Central memory CD4-positive, alpha-beta T cell (primary cell): ENCODE measurements around the gene SFXN4.
"Not testable (repeated sequence)": the region's sequence is repeated elsewhere in the genome, so short reads cannot be mapped to it uniquely, and the experiment has no call there.

ENCODE experiments used
- DNase-seq: peaks from one replicate; pipeline ENCODE4 v3.0.0; 2022

Gene SFXN4

DNA sequence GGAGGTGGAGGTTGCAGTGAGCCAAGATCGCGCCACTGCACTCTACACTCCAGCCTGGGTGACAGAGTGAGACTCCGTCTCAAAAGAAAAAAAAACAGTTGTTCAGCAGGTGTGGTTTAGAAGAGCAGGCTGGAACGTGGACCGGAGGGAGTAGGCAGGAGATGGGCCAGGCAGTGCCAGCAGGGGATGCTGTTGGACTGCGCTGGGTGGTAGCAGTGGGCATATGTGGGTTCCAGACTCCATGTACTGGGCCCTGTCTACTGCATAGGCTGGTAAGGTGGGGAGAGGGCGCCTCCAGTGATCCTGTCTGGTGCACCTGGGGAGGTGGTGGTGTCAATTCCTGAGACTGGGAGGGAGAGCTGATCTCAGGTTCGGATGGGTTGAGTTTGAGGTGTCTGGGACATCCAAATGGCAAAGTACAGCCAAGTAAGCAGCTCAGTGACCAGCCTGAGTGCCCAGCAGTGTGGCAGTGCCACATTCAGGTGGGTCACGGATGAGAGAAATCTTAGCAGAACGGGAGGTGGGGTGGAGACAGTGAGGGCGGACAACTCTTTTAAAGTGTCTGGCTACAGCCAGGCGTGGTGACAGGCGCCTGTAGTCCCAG lies 25.9 kb downstream of the SFXN4 start:
- peak; percentile 37 for DNase-seq

DNA sequence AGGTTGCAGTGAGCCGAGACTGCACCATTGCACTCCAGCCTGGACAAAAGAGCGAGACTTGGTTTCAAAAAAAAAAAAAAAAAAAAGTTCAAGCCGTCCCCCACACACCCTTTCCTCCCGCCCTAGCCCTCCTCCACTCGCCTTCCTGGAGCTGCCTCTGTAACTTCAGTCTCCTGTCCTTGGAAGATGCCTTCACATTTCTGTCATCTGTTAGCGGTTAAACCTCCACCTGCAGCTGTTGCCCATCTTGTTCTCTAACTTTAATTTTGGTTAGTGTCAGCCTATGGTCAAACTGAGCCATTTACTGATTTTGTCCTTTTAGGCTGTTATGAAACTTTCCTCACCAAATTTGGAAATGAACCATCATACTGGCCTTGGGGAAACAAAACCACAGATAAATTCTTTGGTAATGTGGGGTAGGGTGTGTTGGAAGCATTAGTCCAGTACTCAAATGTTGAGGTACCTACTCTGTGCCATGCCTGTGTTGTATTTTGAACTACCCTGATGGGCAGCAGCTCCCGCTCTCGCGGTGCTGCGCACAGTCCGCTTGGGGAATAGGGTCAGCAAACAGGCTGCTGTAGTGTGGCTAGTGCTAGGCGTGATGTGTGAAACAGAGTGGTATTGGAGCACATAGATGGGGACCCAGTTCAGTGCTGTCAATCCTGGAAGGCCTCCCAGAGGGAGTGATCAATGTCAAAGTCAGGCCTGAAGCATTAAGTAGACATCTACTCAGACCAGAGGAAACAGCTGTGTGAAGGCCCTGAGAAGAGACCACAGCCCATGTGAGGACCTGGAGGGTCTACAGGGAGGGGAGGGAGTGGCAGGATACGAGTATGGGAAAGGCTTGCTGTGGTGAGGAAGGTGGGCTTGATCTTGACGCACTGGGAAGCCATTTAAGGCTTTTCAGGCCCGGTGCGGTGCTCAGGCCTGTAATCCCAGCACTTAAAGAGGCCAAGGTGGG lies 26.9 kb downstream of the SFXN4 start:
- no peak for DNase-seq

DNA sequence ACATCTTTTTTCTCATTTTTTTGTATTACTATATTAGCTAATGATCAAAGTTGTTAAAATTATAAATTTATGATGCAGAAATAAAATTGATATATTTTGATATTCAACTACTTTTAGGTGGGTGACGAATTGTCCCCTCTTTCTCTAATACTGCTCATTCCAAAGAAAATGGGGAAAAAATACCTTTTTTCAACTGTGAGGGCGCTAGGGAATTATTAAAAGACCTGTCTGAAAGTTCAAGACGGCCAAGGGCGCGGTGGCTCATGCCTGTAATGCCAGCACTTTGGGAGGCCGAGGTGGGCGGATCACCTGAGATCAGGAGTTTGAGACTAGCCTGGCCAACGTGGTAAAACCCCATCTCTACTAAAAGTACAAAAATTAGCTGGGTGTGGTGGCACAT lies 27.6 kb downstream of the SFXN4 start:
- DNase-seq, result not testable (repeated sequence)

DNA sequence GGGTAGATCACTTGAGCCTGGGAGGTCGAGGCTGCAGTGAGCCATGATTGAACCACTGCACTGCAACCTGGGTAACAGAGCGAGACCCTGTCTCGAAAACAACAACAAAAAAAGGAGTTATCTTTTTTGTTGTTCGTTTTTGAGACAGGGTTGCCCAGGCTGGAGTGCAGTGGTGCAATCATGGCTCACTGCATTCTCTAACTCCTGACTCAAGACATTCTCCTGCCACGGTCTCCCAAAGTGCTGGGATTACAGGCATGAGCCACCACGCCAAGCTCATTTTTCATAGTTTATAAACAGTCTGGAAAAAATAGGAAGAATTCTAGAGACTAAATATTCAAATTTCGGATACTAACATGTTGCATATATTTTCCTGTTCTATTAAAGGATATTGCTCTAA lies 29.4 kb downstream of the SFXN4 start:
- DNase-seq, result no peak

DNA sequence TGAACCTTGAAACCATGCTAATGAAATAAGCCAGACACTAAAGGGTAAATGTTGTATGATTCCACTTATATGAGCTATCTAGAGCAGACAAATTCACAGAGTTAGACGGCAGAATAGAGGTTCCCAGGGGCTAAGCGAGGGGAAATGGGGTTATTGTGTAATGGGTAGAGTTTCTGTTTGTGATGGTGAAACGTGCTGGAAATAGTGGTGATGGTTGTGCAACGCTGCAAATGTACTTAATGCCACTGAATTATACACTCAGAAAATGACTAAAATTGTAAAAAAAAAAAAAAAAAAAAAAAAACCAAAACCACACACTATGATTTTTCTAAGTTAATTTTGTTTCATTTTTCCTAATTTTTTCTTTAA lies 30.0 kb downstream of the SFXN4 start:
- no peak for DNase-seq

DNA sequence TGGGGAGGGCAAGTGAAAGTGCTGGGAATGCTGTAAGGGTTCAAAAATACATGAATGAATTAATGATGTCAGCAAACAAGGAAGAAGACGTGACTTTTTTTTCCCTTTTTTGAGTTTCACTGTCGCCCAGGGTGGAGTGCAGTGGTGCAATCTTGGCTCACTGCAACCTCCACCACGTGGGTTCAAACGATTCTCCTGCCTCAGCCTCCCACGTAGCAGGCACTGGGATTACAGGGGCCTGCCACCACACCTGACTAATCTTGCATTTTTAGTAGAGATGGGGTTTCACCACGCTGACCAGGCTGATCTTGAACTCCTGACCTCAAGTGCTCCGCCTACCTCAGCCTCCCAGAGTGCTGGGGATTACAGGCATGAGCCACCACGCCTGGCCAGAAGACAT lies 31.6 kb downstream of the SFXN4 start:
- no peak for DNase-seq

DNA sequence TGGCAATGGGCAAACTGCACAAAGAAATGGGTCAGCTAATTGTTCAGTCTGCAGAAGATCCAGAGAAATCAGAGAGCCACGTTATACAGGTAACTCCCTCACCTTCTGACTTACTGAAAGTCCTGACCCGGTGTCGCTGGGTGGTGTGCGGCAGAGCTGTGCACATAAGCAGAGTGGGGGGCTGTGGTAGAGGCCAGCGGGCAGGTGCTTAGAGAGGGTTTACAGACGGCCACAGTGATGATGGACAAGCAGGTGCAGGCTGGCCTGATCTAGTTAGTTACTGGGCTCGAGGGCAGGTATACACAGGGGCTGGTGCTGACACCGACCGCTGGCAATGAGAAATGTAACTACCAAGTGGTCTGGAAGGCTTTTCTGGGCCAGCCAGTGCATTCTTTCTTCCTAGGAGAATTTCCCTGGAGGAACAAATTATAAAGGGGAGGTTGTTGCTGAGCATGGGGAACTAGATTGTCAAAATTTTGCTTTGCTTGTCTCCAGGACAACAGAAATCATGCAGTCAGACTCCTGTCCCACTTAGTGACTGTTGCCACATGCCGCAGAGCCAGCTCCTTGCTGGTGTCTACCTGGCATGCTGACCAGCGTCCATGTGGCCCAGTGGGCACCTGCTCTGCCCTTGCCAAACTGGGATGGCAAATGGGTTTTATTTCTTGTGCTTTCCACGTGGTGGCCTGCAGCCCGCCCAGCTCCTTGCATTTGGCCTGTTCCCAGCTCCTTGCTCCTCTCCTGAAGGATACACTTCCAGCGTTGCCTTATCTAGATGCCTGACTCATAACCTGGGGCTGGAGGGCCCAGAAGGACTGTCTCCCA lies 32.8 kb downstream of the SFXN4 start:
- DNase-seq, result no peak

DNA sequence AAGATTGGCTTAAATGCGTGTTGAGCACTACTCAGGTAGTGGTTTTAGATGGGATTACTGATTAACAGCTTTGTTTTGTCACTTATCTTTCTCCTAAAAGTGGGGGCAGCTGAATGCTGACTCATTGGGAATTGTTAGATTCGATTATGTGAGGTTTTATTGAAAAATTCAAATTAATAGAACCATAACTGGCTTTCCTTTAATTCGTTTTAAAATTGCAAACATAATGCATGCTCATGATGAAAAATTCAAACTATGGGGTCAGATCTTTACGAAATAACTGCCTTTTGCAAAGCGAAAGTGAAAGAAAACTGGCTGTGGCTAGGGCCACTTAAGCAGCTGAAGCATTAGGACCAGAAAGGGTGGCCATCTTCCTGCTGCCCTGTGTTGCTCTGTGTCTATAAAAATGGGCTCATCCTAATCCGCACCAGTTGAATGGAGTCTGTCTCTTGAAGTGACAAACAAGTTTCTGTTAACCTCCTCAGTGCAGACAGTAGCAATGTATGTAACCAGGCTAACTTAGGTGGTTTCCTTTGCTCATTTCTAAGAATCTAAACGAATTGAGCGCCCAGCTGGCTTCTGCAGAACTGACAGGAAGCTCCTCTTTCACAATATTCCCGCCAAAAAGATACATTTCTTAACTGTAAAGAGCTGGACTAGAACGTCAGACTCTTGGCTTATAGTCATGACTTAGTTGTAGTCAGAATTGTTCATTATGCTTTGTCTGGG lies 33.8 kb downstream of the SFXN4 start:
- peak; percentile 48 for DNase-seq

DNA sequence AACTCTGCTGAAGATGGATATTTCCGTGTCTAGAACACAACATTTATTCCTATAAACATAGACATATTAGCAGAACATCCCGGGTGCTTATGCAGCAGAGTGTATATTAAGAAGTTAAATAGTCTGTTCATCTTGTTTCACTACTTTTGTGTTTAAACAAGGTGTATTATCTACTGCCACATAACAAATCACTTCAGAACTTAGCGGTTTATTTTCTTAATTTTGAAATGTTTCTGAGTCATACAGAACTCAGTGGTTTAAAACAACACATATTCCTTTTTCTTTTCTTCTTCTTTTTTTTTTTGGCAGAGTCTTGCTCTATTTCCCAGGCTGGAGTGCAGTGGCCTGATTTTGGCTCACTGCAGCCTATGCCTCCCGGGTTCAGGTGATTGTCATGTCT lies 35.8 kb downstream of the SFXN4 start:
- DNase-seq, result no peak

DNA sequence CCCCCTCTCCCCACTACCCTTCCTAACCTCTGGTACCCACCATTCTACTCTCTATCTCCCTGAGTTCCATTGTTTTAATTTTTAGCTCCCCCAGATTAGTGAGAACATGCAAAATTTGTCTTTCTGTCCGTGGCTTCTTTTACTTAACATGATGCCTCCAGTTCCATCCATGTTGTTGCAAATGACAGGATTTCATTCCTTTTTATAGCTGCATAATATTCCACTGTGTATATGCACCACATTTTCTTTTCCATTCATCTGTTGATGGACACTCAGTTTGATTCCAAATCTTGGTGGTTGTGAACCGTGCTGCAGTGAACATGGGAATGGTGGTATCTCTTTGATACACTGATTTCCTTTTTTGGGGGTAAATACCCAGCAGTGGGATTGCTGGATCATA lies 39.6 kb downstream of the SFXN4 start:
- DNase-seq, result no peak

DNA sequence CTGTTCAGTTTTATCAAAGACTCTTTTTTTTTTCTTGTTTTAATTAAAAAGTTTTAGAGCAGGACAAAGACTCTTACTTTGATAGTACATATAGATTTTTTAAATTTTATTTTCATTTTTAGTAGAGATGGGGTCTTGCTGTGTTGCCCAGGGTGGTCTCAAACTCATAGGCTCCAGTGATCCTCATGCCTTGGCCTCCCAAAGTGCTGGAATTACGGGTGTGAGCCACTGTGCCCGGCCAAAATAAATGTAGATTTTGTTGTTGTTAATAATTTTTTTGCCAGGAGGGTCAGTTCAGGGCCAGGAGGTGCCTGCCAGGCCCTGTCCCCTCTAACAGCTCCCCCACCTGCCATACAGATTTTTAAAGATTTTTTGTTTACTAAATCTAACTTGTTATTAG lies 44.6 kb downstream of the SFXN4 start:
- DNase-seq, result no peak

DNA sequence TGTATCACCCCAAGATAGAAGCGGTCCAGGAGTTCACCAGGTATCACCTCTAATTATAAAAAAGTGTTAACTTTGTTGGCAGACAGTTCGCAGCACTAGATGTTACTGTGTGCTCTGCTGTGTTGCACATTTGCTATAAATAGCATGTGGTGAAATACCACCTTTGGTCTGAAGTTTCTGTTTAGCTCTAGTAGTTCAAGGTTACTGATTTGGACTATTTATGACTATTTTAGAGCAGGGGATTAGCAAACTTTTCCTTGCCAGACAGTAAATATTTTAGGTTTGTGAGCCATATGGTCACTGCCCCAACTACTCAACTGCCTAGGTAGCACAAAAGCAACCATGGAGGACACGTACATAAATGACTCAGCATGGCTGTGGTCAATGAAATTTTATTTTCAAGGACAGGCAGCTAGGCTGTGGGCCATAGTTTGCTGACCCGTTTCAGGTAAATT lies 45.1 kb downstream of the SFXN4 start:
- no peak for DNase-seq

DNA sequence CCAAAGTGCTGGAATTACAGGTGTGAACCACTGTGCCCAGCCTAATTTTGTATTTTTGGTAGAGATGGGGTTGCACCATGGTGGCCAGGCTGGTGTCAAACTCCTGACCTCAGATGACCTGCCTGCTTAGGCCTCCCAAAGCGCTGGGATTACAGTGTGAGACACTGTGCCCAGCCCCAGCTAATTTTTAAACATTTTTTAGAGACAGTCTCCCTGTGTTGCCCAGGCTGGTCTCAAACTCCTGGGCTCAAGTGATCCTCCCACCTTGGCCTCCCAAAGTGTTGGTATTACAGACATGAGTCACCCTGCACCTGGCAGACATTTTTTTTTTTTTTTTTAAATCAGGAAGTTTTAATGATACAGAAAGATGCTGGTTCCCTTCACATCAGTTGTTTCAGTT lies 46.1 kb downstream of the SFXN4 start:
- DNase-seq, result no peak

DNA sequence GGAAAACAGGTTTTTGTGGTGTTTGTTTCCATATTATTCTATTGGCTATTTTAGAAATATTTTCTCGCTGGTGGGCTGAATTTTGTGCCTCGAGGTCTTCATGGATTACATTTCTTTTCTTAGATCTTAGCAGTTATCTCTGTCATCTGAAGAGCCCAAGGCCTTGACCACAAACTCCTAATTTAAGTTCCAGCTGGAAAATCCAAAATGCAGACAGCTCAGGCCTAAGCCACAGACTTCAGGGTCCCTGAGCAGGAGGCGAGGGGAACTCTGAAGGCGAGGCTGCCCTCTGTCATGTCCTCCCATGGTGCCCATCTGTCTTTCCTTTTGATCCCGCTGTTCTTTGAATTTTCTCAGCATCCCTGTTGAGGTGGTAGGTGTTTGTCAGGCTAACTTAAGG lies 47.3 kb downstream of the SFXN4 start:
- no peak for DNase-seq

DNA sequence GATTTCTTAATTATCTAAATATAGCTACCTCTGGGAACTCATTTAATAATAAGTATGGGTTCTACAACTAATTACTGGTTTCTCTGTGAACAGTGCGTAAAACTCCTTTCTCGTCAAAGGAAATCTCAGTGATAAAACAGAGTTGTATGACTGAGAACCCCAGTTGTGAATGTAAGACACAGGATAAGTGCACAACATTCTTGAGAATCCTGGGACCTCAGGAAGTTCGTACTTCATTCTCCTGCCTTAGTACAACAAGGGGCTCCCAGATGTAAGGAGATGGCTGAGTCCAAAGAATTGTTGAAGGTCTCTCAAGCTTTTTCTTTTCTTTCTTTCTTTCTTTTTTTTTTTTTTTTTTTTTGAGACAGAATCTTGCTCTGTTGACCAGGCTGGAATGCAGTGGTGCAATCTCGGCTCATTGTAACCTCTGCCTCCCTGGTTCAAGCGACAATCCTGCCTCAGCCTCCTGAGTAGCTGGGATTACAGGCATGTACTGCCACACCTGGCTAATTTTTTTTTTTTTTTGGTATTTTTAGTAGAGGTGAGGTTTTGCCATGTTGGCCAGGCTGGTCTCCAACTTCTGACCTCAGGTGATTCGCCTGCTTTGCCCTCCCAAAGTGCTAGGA lies 49.1 kb downstream of the SFXN4 start:
- no peak for DNase-seq

DNA sequence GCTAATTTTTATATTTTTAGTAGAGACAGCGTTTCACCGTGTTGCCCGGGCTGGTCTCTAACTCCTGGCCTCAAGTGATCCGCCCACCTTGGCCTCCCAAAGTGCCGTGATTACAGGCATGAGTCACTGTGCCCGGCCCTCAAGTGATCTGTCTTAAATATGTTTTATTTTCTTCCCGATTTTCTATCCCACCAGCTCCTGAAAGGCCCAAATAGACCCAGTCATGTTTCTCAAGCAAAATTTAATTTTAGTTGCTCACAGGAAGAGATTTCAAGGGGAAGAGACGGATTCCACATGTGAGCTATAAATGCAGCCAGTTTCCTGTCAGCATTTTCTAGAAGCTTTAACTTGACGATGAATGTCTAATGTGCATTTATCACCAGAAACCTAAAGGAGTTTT lies 49.6 kb downstream of the SFXN4 start:
- no peak for DNase-seq

DNA sequence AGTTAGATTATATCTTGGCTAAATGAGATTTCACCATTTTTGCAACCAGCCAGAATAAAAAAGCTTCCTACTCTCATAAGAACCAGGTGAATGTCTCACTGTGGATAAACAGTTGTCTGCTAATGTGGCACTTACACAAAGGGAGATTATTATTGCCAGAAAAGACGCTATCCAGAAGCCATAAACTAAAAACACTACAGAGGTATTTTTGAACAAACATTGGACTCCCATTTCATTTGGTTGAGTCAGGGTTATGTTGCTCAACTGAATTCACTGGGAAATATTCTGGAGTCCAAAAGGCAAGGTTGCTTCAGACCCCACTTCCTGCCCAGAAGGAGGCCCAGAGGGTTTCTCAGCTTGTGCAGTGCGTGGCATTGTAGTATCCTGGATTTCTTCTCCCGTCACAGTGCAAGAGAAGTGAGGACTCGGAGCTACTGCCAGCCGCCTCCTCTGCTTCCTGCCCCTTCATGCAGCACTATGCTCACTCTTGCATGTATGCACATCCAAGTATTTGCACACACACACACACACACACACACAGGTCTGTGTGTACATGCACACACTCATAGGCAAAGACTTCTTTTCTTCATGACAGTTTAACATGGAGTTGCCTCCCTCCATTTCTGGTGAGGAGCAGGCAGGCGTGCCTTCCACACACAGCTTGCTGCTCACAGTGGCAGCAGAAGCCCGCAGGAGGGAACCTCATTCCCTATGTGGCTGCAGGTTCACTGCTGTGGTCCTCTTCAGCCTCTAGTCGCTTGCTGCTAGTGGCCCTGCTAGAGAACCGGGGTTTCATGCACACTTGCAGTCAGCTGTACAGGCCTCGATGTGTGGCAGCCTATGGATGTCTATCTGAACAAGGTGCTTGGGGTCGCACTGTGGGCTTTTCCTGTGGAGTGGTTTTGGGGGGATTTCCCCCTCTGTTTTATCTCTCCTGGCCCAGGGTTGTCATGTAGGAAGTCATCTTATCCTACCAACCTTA lies 51.5 kb downstream of the SFXN4 start:
- no peak for DNase-seq

DNA sequence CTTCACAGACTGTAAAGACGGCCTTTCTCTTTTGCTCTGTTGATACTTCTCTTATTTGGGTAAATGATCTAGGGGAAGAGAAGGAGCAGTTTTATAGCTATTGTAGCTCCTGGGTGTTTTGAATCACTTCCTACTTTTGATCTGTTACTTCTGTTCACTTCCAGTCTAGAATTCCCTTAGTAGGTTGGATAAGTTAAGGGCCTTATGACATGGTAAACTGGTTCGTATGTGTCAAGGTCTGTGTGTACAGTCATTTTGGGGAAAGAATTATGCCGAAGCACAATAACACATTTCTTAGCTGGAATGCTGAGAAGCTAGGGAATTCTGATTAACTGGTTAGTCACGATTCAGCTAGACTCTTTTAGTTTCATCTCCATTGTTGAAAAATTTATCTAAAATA lies 53.5 kb downstream of the SFXN4 start:
- DNase-seq, result no peak

DNA sequence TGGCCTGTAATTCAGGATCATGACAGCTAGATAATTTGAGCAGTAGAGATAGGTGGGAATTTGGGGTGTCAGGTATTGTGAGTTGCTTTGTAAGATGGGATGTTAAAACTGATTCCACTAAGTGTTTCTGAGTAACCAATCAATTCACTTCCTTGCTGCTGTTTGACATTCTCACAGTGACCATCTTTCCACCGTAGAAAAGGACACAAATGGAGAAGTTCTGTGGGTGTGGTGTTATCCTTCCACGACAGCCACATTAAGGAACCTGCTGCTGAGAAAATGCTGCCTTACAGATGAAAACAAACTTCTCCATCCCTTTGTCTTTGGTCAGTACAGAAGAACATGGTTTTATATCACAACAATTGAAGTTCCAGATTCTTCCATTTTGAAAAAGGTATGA lies 57.7 kb downstream of the SFXN4 start:
- not testable (repeated sequence) for DNase-seq

DNA sequence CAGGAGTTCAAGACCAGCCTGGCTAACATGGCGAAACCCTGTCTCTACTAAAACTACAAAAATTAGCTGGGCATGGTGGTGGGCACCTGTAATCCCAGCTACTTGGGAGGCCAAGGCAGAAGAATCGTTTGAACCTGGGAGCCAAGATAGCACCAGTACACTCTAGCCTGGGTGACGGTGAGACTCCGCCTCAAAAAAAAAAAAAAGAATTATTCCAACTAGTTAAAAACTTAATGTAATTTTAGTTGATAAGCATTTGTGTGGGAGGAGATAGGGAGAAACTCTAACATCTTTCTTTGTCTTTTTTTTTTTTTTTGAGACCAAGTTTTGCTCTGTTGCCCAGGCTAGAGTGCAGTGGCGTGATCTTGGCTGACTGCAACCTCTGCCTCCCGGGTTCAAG lies 58.4 kb downstream of the SFXN4 start:
- DNase-seq, result not testable (repeated sequence)

DNA sequence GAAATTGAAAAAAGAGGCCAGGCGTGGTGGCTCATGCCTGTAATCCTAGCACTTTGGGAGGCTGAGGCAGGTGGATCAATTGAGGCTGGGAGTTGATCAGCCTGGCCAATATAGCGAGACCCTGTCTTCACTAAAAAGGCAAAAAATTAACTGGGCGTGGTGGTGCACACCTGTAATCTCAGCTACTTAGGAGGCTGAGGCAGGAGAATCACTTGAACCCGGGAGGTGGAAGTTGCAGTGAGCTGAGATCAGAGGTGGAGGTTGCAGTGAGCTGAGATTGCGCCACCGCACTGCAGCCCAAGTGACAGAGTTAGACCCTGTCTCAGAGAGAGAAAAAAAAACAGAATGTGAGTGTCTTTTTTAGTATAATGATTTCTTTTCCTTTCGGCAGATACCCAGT lies 59.6 kb downstream of the SFXN4 start:
- DNase-seq, result not testable (repeated sequence)
